ENCODE results near the gene FSTL5. TPM values are rescaled to one million over a fixed set of nuclear protein-coding genes. Genes with fewer than 3 reads are reported as not detected.

Gene FSTL5
- total and polyA plus RNA-seq, 9 of the 15 experiments (the other 6 are each of a cell fraction or from before 2014, with no cell fraction given) = 0.09 to 3.1 (median 0.50) TPM; not detected in 1

- H3K4me3 ChIP-seq = no peak overlapping the region
- no peak overlapping the region for H2AFZ ChIP-seq (ENCODE audit: low read depth, low read length)
- no peak overlapping the region for H3K9ac ChIP-seq (ENCODE audit: insufficient read depth in 1 of 2, low read depth in 2 of 2, low read length in 2 of 2)
- BruUV-seq (replicated peaks) = no TSS peak
- in situ Hi-C loops (cut with MboI) (no loop called here), intact Hi-C loops (cut with micrococcal nuclease) (no loop called here)
- TF ChIP-seq TCF3 (CRISPR knock-in tag; IDR thresholded peaks at IDR 0.05) (no peak), ZNF24 (IDR thresholded peaks at IDR 0.05) (no peak), ZNF699 (CRISPR knock-in tag; IDR thresholded peaks at IDR 0.05; ENCODE audit: insufficient replicate concordance) (no peak), ZFP91 (CRISPR knock-in tag; IDR thresholded peaks at IDR 0.05) (no peak), ARID4B (CRISPR knock-in tag; IDR thresholded peaks at IDR 0.05) (no peak), HDAC6 (IDR thresholded peaks at IDR 0.05; ENCODE audit: low read depth, low read length) (no peak), SIN3A (IDR thresholded peaks at IDR 0.05; ENCODE audit: borderline replicate concordance in 2 of 2, control insufficient read depth in 1 of 2, low read depth in 2 of 2, low read length in 2 of 2) (no peak), ARID1B (IDR thresholded peaks at IDR 0.05) (no peak), ZBTB34 (CRISPR knock-in tag; IDR thresholded peaks at IDR 0.05) (no peak), MAFF (IDR thresholded peaks at IDR 0.05; ENCODE audit: low read length) (no peak), ZBTB8A (IDR thresholded peaks at IDR 0.05; ENCODE audit: partially characterized antibody) (no peak), KLF16 (IDR thresholded peaks at IDR 0.05) (no peak), ZNF449 (CRISPR knock-in tag; IDR thresholded peaks at IDR 0.05) (no peak), MCM2 (IDR thresholded peaks at IDR 0.05; ENCODE audit: low read depth) (no peak), BDP1 (IDR thresholded peaks at IDR 0.05; ENCODE audit: insufficient read depth, insufficient read length) (no peak)
- no peak overlapping the region for H3K4me2 ChIP-seq (ENCODE audit: insufficient read depth, low read length)
- no peak overlapping the region for H3K27ac ChIP-seq (ENCODE audit: extremely low read depth, low read depth, low read length)
- H3K9me3 ChIP-seq (replicated peaks; ENCODE audit: control insufficient read depth, insufficient read depth, low read depth, low read length) = no peaks in the 10 kb centered on the region
- CTCF ChIA-PET (ENCODE audit: low intra/inter-chr PET ratio) = no interaction called here
- H3K36me3 ChIP-seq (ENCODE audit: control insufficient read depth, insufficient read depth, low read length) = no peaks in the 10 kb centered on the region
- 0% methylated on average over 2 of the region's 2 CpGs for WGBS (ENCODE audit: insufficient coverage, low coverage, missing lambda C conversion rate)
- ATAC-seq (no peak), FAIRE-seq (no peak), DNase-seq (ENCODE audit: extremely low read depth in 1 of 4, low spot score in 3 of 4) (no peak)
- POLR2A ChIA-PET = no interaction called here
- H3K9me1 ChIP-seq (ENCODE audit: control insufficient read depth, insufficient read depth, low read length) = no peaks in the 10 kb centered on the region
- H3K27me3 ChIP-seq (ENCODE audit: control insufficient read depth in 2 of 2, insufficient read depth in 2 of 2, low read length in 2 of 2) = no peaks in the 10 kb centered on the region
- no peaks in the 10 kb centered on the region for H4K20me1 ChIP-seq (replicated peaks; ENCODE audit: control insufficient read depth, insufficient read depth, low read length)
- H3K79me2 ChIP-seq (ENCODE audit: control insufficient read depth, insufficient read depth, low read length) = no peaks in the 10 kb centered on the region
- H3K4me1 ChIP-seq (replicated peaks in 1 of 2; ENCODE audit: control insufficient read depth in 2 of 2, insufficient read depth in 2 of 2, low read length in 2 of 2) = no peaks in the 10 kb centered on the region
These were observed 483.7 kb downstream of the FSTL5 start for GRCh38 chr4:161680146-161680545.
